ENCODE results near the gene DYNAP.

- TF ChIP-seq CTCF (IDR thresholded peaks at IDR 0.05 in 4 of 5, conservative IDR thresholded peaks at IDR 0.05 in 1 of 5): no peak
- TF ChIP-seq POLR2A (IDR thresholded peaks at IDR 0.05): no peak
Observed at GRCh38 chr18:54647176-54647575, 56.1 kb downstream of the DYNAP start.
